Measurements from ENCODE around the gene ATP1A1. TPM values are rescaled to one million over a fixed set of nuclear protein-coding genes. Genes with fewer than 3 reads are reported as not detected.
A peak's percentile ranks its signal among the peaks of the same experiment; 100 is the strongest.

ATP1A1 gene
- total RNA-seq, 3 donors from 2014 or later (not counting 1 experiment from before 2014, with no cell fraction given): 134 to 144 (median 140) TPM

DNA sequence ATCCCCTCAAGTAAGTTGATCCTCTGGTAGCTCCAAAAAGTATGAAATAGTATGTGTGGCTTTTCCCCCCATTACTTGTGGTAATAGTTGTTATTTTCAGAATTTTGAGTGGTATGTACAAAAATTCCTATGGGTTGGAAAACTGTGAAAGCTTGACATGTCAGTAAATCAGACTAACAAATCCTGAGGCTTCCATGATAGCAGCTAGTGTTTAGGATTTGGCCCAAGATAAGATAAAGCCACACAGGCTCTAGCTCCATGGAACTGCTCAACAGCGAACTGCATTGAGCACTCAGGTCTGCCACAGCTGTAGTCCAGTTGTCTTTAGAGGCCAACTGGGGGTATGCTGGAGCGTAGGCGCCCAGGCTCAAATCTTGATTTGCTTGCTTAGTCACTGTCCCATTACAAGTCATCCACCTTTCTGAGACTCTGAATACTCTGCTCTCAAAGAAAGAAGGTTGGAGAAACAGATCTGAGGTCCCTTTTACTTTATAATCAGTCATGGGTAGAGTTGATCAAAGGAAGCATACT is 28.7 kb downstream of the ATP1A1 start:
- Histone ChIP-seq H3K36me3 (ENCODE audit: control insufficient read depth, insufficient read depth, low read length) (peaks cover 93% of the 10 kb centered on the region), H3K4me3 (ENCODE audit: low read length) (no peak overlapping the region), H3K4me1 (ENCODE audit: control insufficient read depth, insufficient read depth, low read length) (peaks cover 9% of the 10 kb centered on the region), H3K9me3 (ENCODE audit: control insufficient read depth, insufficient read depth, low read length) (no peaks in the 10 kb centered on the region), H3K27me3 (ENCODE audit: control insufficient read depth, insufficient read depth, low read length) (no peaks in the 10 kb centered on the region), H3K27ac (ENCODE audit: low read length) (no peak overlapping the region)
- Mint-ChIP-seq H3K9me3 (no peaks in the 10 kb centered on the region), H3K27me3 (ENCODE audit: low read depth in 2 of 2) (no peaks in the 10 kb centered on the region), H3K27ac (peak overlapping the region; percentile 25 to 70), H3K4me3 (no peak overlapping the region), H3K36me3 (peaks cover 37% of the 10 kb centered on the region), H3K4me1 (peaks cover 9 to 20% of the 10 kb centered on the region in 2 donors)
- DNase-seq (no peak), ATAC-seq (no peak)
- WGBS (ENCODE audit: insufficient coverage): 100% methylated on average over 3 of the region's 3 CpGs
- intact Hi-C loops (cut with micrococcal nuclease): no loop called here
- TF ChIP-seq, protein P1, sequence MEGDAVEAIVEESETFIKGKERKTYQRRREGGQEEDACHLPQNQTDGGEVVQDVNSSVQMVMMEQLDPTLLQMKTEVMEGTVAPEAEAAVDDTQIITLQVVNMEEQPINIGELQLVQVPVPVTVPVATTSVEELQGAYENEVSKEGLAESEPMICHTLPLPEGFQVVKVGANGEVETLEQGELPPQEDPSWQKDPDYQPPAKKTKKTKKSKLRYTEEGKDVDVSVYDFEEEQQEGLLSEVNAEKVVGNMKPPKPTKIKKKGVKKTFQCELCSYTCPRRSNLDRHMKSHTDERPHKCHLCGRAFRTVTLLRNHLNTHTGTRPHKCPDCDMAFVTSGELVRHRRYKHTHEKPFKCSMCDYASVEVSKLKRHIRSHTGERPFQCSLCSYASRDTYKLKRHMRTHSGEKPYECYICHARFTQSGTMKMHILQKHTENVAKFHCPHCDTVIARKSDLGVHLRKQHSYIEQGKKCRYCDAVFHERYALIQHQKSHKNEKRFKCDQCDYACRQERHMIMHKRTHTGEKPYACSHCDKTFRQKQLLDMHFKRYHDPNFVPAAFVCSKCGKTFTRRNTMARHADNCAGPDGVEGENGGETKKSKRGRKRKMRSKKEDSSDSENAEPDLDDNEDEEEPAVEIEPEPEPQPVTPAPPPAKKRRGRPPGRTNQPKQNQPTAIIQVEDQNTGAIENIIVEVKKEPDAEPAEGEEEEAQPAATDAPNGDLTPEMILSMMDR (IDR thresholded peaks at IDR 0.05): no peak

GRCh38 chr1:116402333-116402732 is 29.3 kb downstream of the ATP1A1 start:
- H3K36me3 Mint-ChIP-seq: peaks cover 35% of the 10 kb centered on the region
- Histone ChIP-seq H3K4me1 (ENCODE audit: control insufficient read depth, insufficient read depth, low read length) (peaks cover 9% of the 10 kb centered on the region), H3K27me3 (ENCODE audit: control insufficient read depth, insufficient read depth, low read length) (no peaks in the 10 kb centered on the region), H3K9me3 (ENCODE audit: control insufficient read depth, insufficient read depth, low read length) (no peaks in the 10 kb centered on the region), H3K36me3 (ENCODE audit: control insufficient read depth, insufficient read depth, low read length) (peaks cover 88% of the 10 kb centered on the region), H3K27ac (ENCODE audit: low read length) (no peak overlapping the region), H3K4me3 (ENCODE audit: low read length) (no peak overlapping the region)
- intact Hi-C loops (cut with micrococcal nuclease): no loop called here
- no peaks in the 10 kb centered on the region for H3K9me3 Mint-ChIP-seq
- peak overlapping the region; percentile 25 to 70 for H3K27ac Mint-ChIP-seq
- H3K27me3 Mint-ChIP-seq (ENCODE audit: low read depth in 2 of 2): no peaks in the 10 kb centered on the region
- WGBS (ENCODE audit: insufficient coverage): 69% methylated on average over 3 of the region's 3 CpGs
- peak in 1 of 2 donors; percentile 21 for DNase-seq
- H3K4me3 Mint-ChIP-seq: no peak overlapping the region
- peak in 1 of 3 donors; percentile 46 for ATAC-seq
- H3K4me1 Mint-ChIP-seq: peaks cover 9 to 20% of the 10 kb centered on the region in 2 donors
- TF ChIP-seq, protein P1 (IDR thresholded peaks at IDR 0.05): no peak

- H3K9me3 Mint-ChIP-seq: no peaks in the 10 kb centered on the region
These were observed 30.6 kb downstream of the ATP1A1 start for GRCh38 chr1:116403496-116404136.

More at GRCh38 chr1:116403496-116404136, 30.6 kb downstream of the ATP1A1 start:
- no peak overlapping the region for H3K27ac ChIP-seq (ENCODE audit: low read length)
- intact Hi-C loops (cut with micrococcal nuclease): no loop called here
- Mint-ChIP-seq H3K27ac (peak overlapping the region; percentile 25 to 70), H3K36me3 (peaks cover 27% of the 10 kb centered on the region), H3K4me3 (no peak overlapping the region), H3K4me1 (peaks cover 9 to 20% of the 10 kb centered on the region in 2 donors), H3K27me3 (ENCODE audit: low read depth in 2 of 2) (no peaks in the 10 kb centered on the region)
- DNase-seq (no peak), ATAC-seq (no peak)
- TF ChIP-seq, protein P1 (IDR thresholded peaks at IDR 0.05): no peak
- no peak overlapping the region for H3K4me3 ChIP-seq (ENCODE audit: low read length)
- H3K36me3 ChIP-seq (ENCODE audit: control insufficient read depth, insufficient read depth, low read length): peaks cover 76% of the 10 kb centered on the region
- 100% methylated on average over 3 of the region's 7 CpGs for WGBS (ENCODE audit: insufficient coverage)
- no peaks in the 10 kb centered on the region for H3K27me3 ChIP-seq (ENCODE audit: control insufficient read depth, insufficient read depth, low read length)
- no peaks in the 10 kb centered on the region for H3K9me3 ChIP-seq (ENCODE audit: control insufficient read depth, insufficient read depth, low read length)
- peaks cover 9% of the 10 kb centered on the region for H3K4me1 ChIP-seq (ENCODE audit: control insufficient read depth, insufficient read depth, low read length)

All from natural killer cell (primary cell).